H1 (cell line): ENCODE results near the gene TBX2. TPM values are rescaled to one million over a fixed set of nuclear protein-coding genes. Genes with fewer than 3 reads are reported as not detected.

Experiments used
- CTCF ChIA-PET: fragments of 300-600 bp; sonication (Branson Sonifier 250); formaldehyde crosslinking; loops from one replicate; lab custom pipeline; 2021; ENCODE audit not compliant: partially characterized antibody; lab: Charles Lee
- POLR2A ChIA-PET: fragments of 300-600 bp; sonication (Branson Sonifier 250); formaldehyde crosslinking; loops from one replicate; lab custom pipeline; 2021; ENCODE audit warnings: inconsistent platforms; ENCODE audit not compliant: partially characterized antibody; lab: Charles Lee
- DNase-seq, 2 experiments: peaks; one replicate each; pipeline versions ENCODE4 v3.0.0 to v3.0.0-alpha.2; 2010 to 2022; ENCODE audit warnings: low spot score in 2 of 2, low read depth in 1 of 2, mixed read lengths in 1 of 2
- FAIRE-seq: peaks from 2 replicates; lab custom pipeline; 2011; peaks lifted over from hg19 to GRCh38; lab: Jason Lieb, UNC
- H2AFZ ChIP-seq: 2 replicates; pipeline ENCODE4 v1.8.1; 2012; ENCODE audit warnings: low read length, inconsistent platforms
- H2AK5ac ChIP-seq: 2 replicates; pipeline ENCODE4 v1.6.1; 2013; ENCODE audit warnings: low read depth, low read length
- H2BK120ac ChIP-seq: replicated peaks from 2 replicates; pipeline ENCODE3; 2013; ENCODE audit warnings: low read depth, low read length, inconsistent platforms
- H2BK12ac ChIP-seq: 2 replicates; pipeline ENCODE4 v1.6.1; 2013; ENCODE audit warnings: low read depth, low read length
- H2BK15ac ChIP-seq: 2 replicates; pipeline ENCODE4 v1.6.1; 2013; ENCODE audit warnings: low read length
- H2BK20ac ChIP-seq: 2 replicates; pipeline ENCODE4 v1.6.1; 2013; ENCODE audit warnings: low read length
- H2BK5ac ChIP-seq: 2 replicates; pipeline ENCODE4 v1.6.1; 2013; ENCODE audit warnings: low read depth, low read length
- H3K14ac ChIP-seq: 2 replicates; pipeline ENCODE4 v1.6.1; 2013; ENCODE audit warnings: inconsistent platforms; ENCODE audit not compliant: insufficient read length
- H3K18ac ChIP-seq: 2 replicates; pipeline ENCODE4 v1.6.1; 2013; ENCODE audit warnings: low read length; ENCODE audit errors: extremely low read depth
- H3K23ac ChIP-seq: 2 replicates; pipeline ENCODE4 v1.6.1; 2013; ENCODE audit warnings: inconsistent platforms; ENCODE audit not compliant: insufficient read length
- H3K23me2 ChIP-seq: 2 replicates; pipeline ENCODE4 v1.6.1; 2013; ENCODE audit warnings: low read depth, low read length
- H3K27ac ChIP-seq: 2 replicates; pipeline ENCODE4 v1.6.1; 2011; ENCODE audit warnings: low read depth, low read length, inconsistent platforms
- H3K27me3 ChIP-seq, 4 experiments: replicated peaks in 1 of 4; 1 replicate in 1 of 4; 2 replicates in 3 of 4; pipeline versions ENCODE4 v1.6.1 to v1.8.1; 2011 to 2013; ENCODE audit warnings: low read length in 3 of 4, mild to moderate bottlenecking in 3 of 4, inconsistent platforms in 2 of 4, mixed read lengths in 2 of 4, moderate library complexity in 1 of 4; ENCODE audit not compliant: control insufficient read depth in 3 of 4, insufficient read depth in 3 of 4; ENCODE audit errors: extremely low read depth in 1 of 4
- H3K36me3 ChIP-seq, 4 experiments: 2 replicates each; pipeline versions ENCODE4 v1.6.1 to v1.8.1; 2011 to 2013; ENCODE audit warnings: mild to moderate bottlenecking in 4 of 4, low read length in 3 of 4, moderate library complexity in 2 of 4, control low read depth in 1 of 4, inconsistent platforms in 1 of 4; ENCODE audit not compliant: insufficient read depth in 4 of 4, control insufficient read depth in 2 of 4
- H3K4ac ChIP-seq: replicated peaks from 2 replicates; pipeline ENCODE3; 2013; ENCODE audit warnings: low read length, low read depth, mixed read lengths, inconsistent platforms; ENCODE audit not compliant: insufficient read length
- H3K4me1 ChIP-seq, 4 experiments: replicated peaks in 1 of 4; 1 replicate in 1 of 4; 2 replicates in 3 of 4; pipeline versions ENCODE4 v1.6.1 to v1.8.1; 2011 to 2013; ENCODE audit warnings: low read length in 3 of 4, inconsistent platforms in 2 of 4, mixed read lengths in 1 of 4; ENCODE audit not compliant: insufficient read depth in 4 of 4, control insufficient read depth in 3 of 4
- H3K4me2 ChIP-seq, 2 experiments: 2 replicates each; pipeline versions ENCODE4 v1.6.1 to v1.8.1; 2011 to 2013; ENCODE audit warnings: low read depth in 2 of 2, low read length in 2 of 2, control low read depth in 1 of 2, inconsistent platforms in 1 of 2, mild to moderate bottlenecking in 1 of 2; ENCODE audit not compliant: insufficient read depth in 1 of 2
- H3K4me3 ChIP-seq, 4 experiments: fragments of 200-600, 300-600 bp in 1 of 4; sonication (generic), shearing (Covaris generic), sonication (Bioruptor Twin) in 1 of 4; 2 replicates each; pipeline versions ENCODE4 v1.5.1 to v1.8.1; 2011 to 2016; ENCODE audit warnings: low read length in 4 of 4, low read depth in 3 of 4, control low read depth in 2 of 4, inconsistent platforms in 2 of 4, mild to moderate bottlenecking in 2 of 4, mixed read lengths in 1 of 4, moderate library complexity in 1 of 4; ENCODE audit not compliant: insufficient read depth in 2 of 4; ENCODE audit errors: extremely low read depth in 1 of 4
- H3K56ac ChIP-seq: replicated peaks from 2 replicates; pipeline ENCODE3; 2013; ENCODE audit warnings: low read depth, mild to moderate bottlenecking, mixed read lengths, low read length, inconsistent platforms; ENCODE audit not compliant: insufficient read length
- H3K79me1 ChIP-seq: 2 replicates; pipeline ENCODE4 v1.6.1; 2013; ENCODE audit warnings: low read depth, low read length, control low read depth
- H3K79me2 ChIP-seq, 2 experiments: 2 replicates each; pipeline versions ENCODE4 v1.6.1 to v1.8.1; 2012 to 2013; ENCODE audit warnings: low read length in 2 of 2, mild to moderate bottlenecking in 2 of 2, inconsistent platforms in 1 of 2; ENCODE audit not compliant: insufficient read depth in 2 of 2, control insufficient read depth in 1 of 2
- H3K9ac ChIP-seq, 4 experiments: replicated peaks in 1 of 4; 1 replicate in 1 of 4; 2 replicates in 3 of 4; pipeline versions ENCODE4 v1.6.1 to v1.8.1; 2011 to 2013; ENCODE audit warnings: low read depth in 3 of 4, low read length in 3 of 4, control low read depth in 2 of 4, mild to moderate bottlenecking in 2 of 4, moderate library complexity in 2 of 4, inconsistent platforms in 1 of 4; ENCODE audit errors: extremely low read depth in 1 of 4
- H3K9me3 ChIP-seq, 2 experiments: 2 replicates each; pipeline versions ENCODE4 v1.6.1 to v1.8.1; 2012 to 2013; ENCODE audit warnings: mild to moderate bottlenecking in 2 of 2, moderate library complexity in 2 of 2, control low read depth in 1 of 2, inconsistent platforms in 1 of 2, low read depth in 1 of 2, low read length in 1 of 2, mixed read lengths in 1 of 2; ENCODE audit not compliant: insufficient read depth in 2 of 2
- H4K20me1 ChIP-seq, 2 experiments: replicated peaks in 1 of 2; 2 replicates each; pipeline versions ENCODE3 to v1.8.1; 2011 to 2013; ENCODE audit warnings: inconsistent platforms in 2 of 2, low read length in 2 of 2, mild to moderate bottlenecking in 1 of 2; ENCODE audit not compliant: insufficient read depth in 2 of 2, control insufficient read depth in 1 of 2
- H4K5ac ChIP-seq: 2 replicates; pipeline ENCODE4 v1.6.1; 2013; ENCODE audit warnings: low read length, low read depth, mixed read lengths, inconsistent platforms; ENCODE audit not compliant: insufficient read length
- H4K8ac ChIP-seq: 2 replicates; pipeline ENCODE4 v1.8.0; 2013; ENCODE audit warnings: mild to moderate bottlenecking, moderate library complexity, low read length, inconsistent platforms; ENCODE audit not compliant: insufficient read depth; ENCODE audit errors: extremely low read depth
- H4K91ac ChIP-seq: replicated peaks from 2 replicates; pipeline ENCODE3; 2013; ENCODE audit warnings: low read length, mixed read lengths, inconsistent platforms; ENCODE audit not compliant: insufficient read length
- ATF2 ChIP-seq: IDR thresholded peaks from 2 replicates; pipeline ENCODE4 v1.6.1; 2012; ENCODE audit warnings: low read length, inconsistent platforms
- BRCA1 ChIP-seq: IDR thresholded peaks from 2 replicates; pipeline ENCODE4 v1.6.1; 2012; ENCODE audit warnings: low read depth, low read length, improper control_type of control experiment
- CREB1 ChIP-seq: IDR thresholded peaks from 2 replicates; pipeline ENCODE4 v1.6.1; 2012; ENCODE audit warnings: inconsistent platforms
- EGR1 ChIP-seq: IDR thresholded peaks from 2 replicates; pipeline ENCODE4 v1.6.1; 2011; ENCODE audit warnings: low read depth, low read length, borderline replicate concordance
- EP300 ChIP-seq, 2 experiments: IDR thresholded peaks; 1 replicate in 1 of 2; 2 replicates in 1 of 2; pipeline ENCODE4 v1.6.1; 2011 to 2012; ENCODE audit warnings: low read depth in 2 of 2, low read length in 2 of 2, mild to moderate bottlenecking in 2 of 2, borderline replicate concordance in 1 of 2, inconsistent platforms in 1 of 2, moderate library complexity in 1 of 2
- FOSL1 ChIP-seq: IDR thresholded peaks from 2 replicates; pipeline ENCODE4 v1.6.1; 2011; ENCODE audit warnings: mild to moderate bottlenecking, low read depth, low read length, moderate library complexity; ENCODE audit not compliant: insufficient read depth
- HDAC2 ChIP-seq, 2 experiments: fragments of 300-600 bp in 1 of 2; sonication (generic) in 1 of 2; IDR thresholded peaks; 2 replicates each; pipeline ENCODE4 v1.6.1; 2011 to 2012; ENCODE audit warnings: low read depth in 2 of 2, low read length in 2 of 2, mild to moderate bottlenecking in 2 of 2, moderate library complexity in 2 of 2, borderline replicate concordance in 1 of 2, inconsistent platforms in 1 of 2
- MAX ChIP-seq: IDR thresholded peaks from 2 replicates; pipeline ENCODE4 v1.6.1; 2012; ENCODE audit warnings: inconsistent platforms
- SUZ12 ChIP-seq: fragments of 200-600 bp; sonication (generic); IDR thresholded peaks from 2 replicates; pipeline ENCODE4 v1.6.1; 2012; ENCODE audit warnings: mild to moderate bottlenecking, inconsistent platforms, low read length, moderate library complexity, mixed read lengths
- YY1 ChIP-seq: IDR thresholded peaks from 2 replicates; pipeline ENCODE4 v1.6.1; 2011; ENCODE audit warnings: low read depth, mild to moderate bottlenecking, low read length
- WGBS, 2 experiments: shearing (Covaris generic) in 1 of 2; methylation state at CpG; one replicate each; pipeline versions ENCODE4 v1.1.6 to v1.1.7; 2013 to 2015; ENCODE audit warnings: low lambda C conversion rate in 2 of 2, mixed read lengths in 2 of 2, inconsistent platforms in 1 of 2, low coverage in 1 of 2, missing lambda C conversion rate in 1 of 2; ENCODE audit not compliant: insufficient replicate concordance in 2 of 2, insufficient coverage in 1 of 2, insufficient read length in 1 of 2; ENCODE audit errors: extremely low coverage in 1 of 2, missing lambda C conversion rate in 1 of 2; 5-methylcytosine and 5-hydroxymethylcytosine counted together
- polyA plus RNA-seq, 7 experiments: library from polyadenylated mRNA; depleted of rRNA in 3 of 7; stranded (reverse) in 5 of 7; unstranded in 2 of 7; fragments of >200 nt in 5 of 7; fragments of 200-250 nt in 2 of 7; gene quantifications; 1 replicate in 5 of 7; 2 replicates in 1 of 7; 4 replicates in 1 of 7; pipeline versions ENCODE4 v1.2.1 to v1.2.3, GENCODE V29; 2011 to 2013; ENCODE audit warnings: missing spikeins in 2 of 7, mixed read lengths in 2 of 7
- total RNA-seq: library from RNA; stranded (reverse); fragmentation: NEBNext Ultra II Directional; extraction: Animal tissue kit (Norgen Biotek cat#: 25700); gene quantifications from 2 replicates; pipeline ENCODE4 v1.2.1, GENCODE V29; 2021

The TBX2 gene
- total and polyA plus RNA-seq, 2 of the 8 experiments (the other 6 are each of a cell fraction or from before 2014, with no cell fraction given): not detected

GRCh38 chr17:61422116-61422799 is 22.6 kb downstream of the TBX2 start:
- 88% methylated on average over 5 of the region's 5 CpGs; no CpG with 5 or more reads in 1 of the 2 experiments for WGBS, 2 experiments
- Histone ChIP-seq H2BK5ac (no peak overlapping the region), H2BK15ac (no peak overlapping the region), H3K18ac (no peak overlapping the region), H3K23ac (no peak overlapping the region), H3K4me1 (peaks cover 0 to 4% (median 2%) of the 10 kb centered on the region in 4 experiments; a peak in 3 of 7 replicates), H3K14ac (no peak overlapping the region), H4K91ac (no peak overlapping the region), H2AK5ac (no peak overlapping the region), H2BK12ac (no peak overlapping the region), H3K9me3 (no peaks in the 10 kb centered on the region), H3K4me3 (no peak overlapping the region), H3K79me2 (no peaks in the 10 kb centered on the region), H4K20me1 (no peaks in the 10 kb centered on the region), H3K36me3 (no peaks in the 10 kb centered on the region), H2BK20ac (no peak overlapping the region), H3K27me3 (peaks cover 0 to 2% (median under 1%) of the 10 kb centered on the region in 4 experiments; a peak in 3 of 7 replicates), H2BK120ac (no peak overlapping the region), H3K27ac (no peak overlapping the region), H3K4ac (no peak overlapping the region), H3K79me1 (no peaks in the 10 kb centered on the region), H4K8ac (no peak overlapping the region), H3K4me2 (no peak overlapping the region), H2AFZ (no peak overlapping the region), H3K56ac (no peak overlapping the region), H3K23me2 (no peaks in the 10 kb centered on the region; the same call in 1 of the 2 replicates), H3K9ac (no peak overlapping the region), H4K5ac (no peak overlapping the region)
- TF ChIP-seq EP300 (IDR thresholded peaks at IDR 0.05; ENCODE audit: borderline replicate concordance in 1 of 2, low read depth in 2 of 2, low read length in 2 of 2) (no peak), BRCA1 (no peak), ATF2 (no peak), MAX (no peak), HDAC2 (IDR thresholded peaks at IDR 0.05; ENCODE audit: borderline replicate concordance in 1 of 2, low read depth in 2 of 2, low read length in 2 of 2) (no peak), CREB1 (no peak), FOSL1 (no peak), YY1 (no peak), SUZ12 (no peak), EGR1 (no peak)
- DNase-seq (no peak), FAIRE-seq (no peak)
- ChIA-PET CTCF (interaction anchor here (0.6 to 1.5 kb wide), 4 partner anchors 10 to 792 kb away, joined by 3 to 4 read pairs (median 3); no protein-coding TSS in a partner anchor), POLR2A (no interaction called here)
